GM12865 (cell line): ENCODE results near the gene IPMK.

Source experiments
- DNase-seq: peaks from one replicate; pipeline ENCODE4 v3.0.0; 2010; ENCODE audit warnings: low read depth
- H3K4me3 ChIP-seq: 2 replicates; pipeline ENCODE4 v1.5.1; 2011; ENCODE audit warnings: mild to moderate bottlenecking, low read depth, low read length, control low read depth
- CTCF ChIP-seq: IDR thresholded peaks from 2 replicates; pipeline ENCODE4 v1.5.1; 2011; ENCODE audit warnings: low read length, control low read depth, low read depth, inconsistent platforms; ENCODE audit not compliant: insufficient read depth; ENCODE audit errors: missing control alignments

Gene IPMK

GRCh38 chr10:58300676-58301075 is 33.0 kb upstream of the IPMK start:
- no peak overlapping the region for H3K4me3 ChIP-seq
- DNase-seq: no peak
- no peak for TF ChIP-seq CTCF

GRCh38 chr10:58299580-58299979 is 31.9 kb upstream of the IPMK start:
- H3K4me3 ChIP-seq: no peak overlapping the region
- DNase-seq: peak; percentile 62
- TF ChIP-seq CTCF: peak; percentile 70

- no peak overlapping the region for H3K4me3 ChIP-seq
- no peak for TF ChIP-seq CTCF
- DNase-seq: no peak
Measured at GRCh38 chr10:58293989-58294388, 26.3 kb upstream of the IPMK start.

- no peak overlapping the region for H3K4me3 ChIP-seq
- peak; percentile 61 for TF ChIP-seq CTCF
- DNase-seq: peak; percentile 64
Measured at GRCh38 chr10:58291538-58292174, 24.0 kb upstream of the IPMK start.

GRCh38 chr10:58282615-58283014 is 14.9 kb upstream of the IPMK start:
- peak; percentile 79 for DNase-seq
- H3K4me3 ChIP-seq: no peak overlapping the region
- no peak for TF ChIP-seq CTCF

- H3K4me3 ChIP-seq: no peak overlapping the region
- DNase-seq: no peak
- TF ChIP-seq CTCF: no peak
Measured at GRCh38 chr10:58281092-58281752, 13.5 kb upstream of the IPMK start.

- TF ChIP-seq CTCF: no peak
- DNase-seq: no peak
- H3K4me3 ChIP-seq: no peak overlapping the region
Measured at GRCh38 chr10:58280477-58280876, 12.8 kb upstream of the IPMK start.
